RPMI8226 (cell line): ENCODE results near the gene SEZ6L2.
"Not testable (repeated sequence)": the region's sequence is repeated elsewhere in the genome, so short reads cannot be mapped to it uniquely, and the experiment has no call there.

Source experiments
- DNase-seq: peaks from one replicate; pipeline ENCODE4 v3.0.0-alpha.2; 2015

Gene SEZ6L2

GRCh38 chr16:29849505-29849904 lies 49.8 kb downstream of the SEZ6L2 start:
- no peak for DNase-seq

GRCh38 chr16:29848420-29849297 lies 50.7 kb downstream of the SEZ6L2 start:
- peak; percentile 88 for DNase-seq

GRCh38 chr16:29845656-29846055 lies 53.7 kb downstream of the SEZ6L2 start:
- DNase-seq, result no peak

- DNase-seq, result no peak
Measured at GRCh38 chr16:29844575-29845331, 54.6 kb downstream of the SEZ6L2 start.

GRCh38 chr16:29843931-29844330 lies 55.4 kb downstream of the SEZ6L2 start:
- DNase-seq, result no peak

- no peak for DNase-seq
Measured at GRCh38 chr16:29842732-29843346, 56.5 kb downstream of the SEZ6L2 start.

- DNase-seq, result no peak
Measured at GRCh38 chr16:29841631-29842030, 57.7 kb downstream of the SEZ6L2 start.

GRCh38 chr16:29840240-29840639 lies 59.1 kb downstream of the SEZ6L2 start:
- DNase-seq, result no peak

- DNase-seq, result no peak
Measured at GRCh38 chr16:29839822-29840221, 59.5 kb downstream of the SEZ6L2 start.

GRCh38 chr16:29837841-29838240 lies 61.5 kb downstream of the SEZ6L2 start:
- DNase-seq, result no peak

GRCh38 chr16:29836623-29837022 lies 62.7 kb downstream of the SEZ6L2 start:
- no peak for DNase-seq

GRCh38 chr16:29835926-29836325 lies 63.4 kb downstream of the SEZ6L2 start:
- DNase-seq, result no peak

GRCh38 chr16:29834079-29834478 lies 65.3 kb downstream of the SEZ6L2 start:
- no peak for DNase-seq

GRCh38 chr16:29833219-29833618 lies 66.1 kb downstream of the SEZ6L2 start:
- DNase-seq, result not testable (repeated sequence)

GRCh38 chr16:29831490-29831889 lies 67.9 kb downstream of the SEZ6L2 start:
- DNase-seq, result no peak

GRCh38 chr16:29830774-29831173 lies 68.6 kb downstream of the SEZ6L2 start:
- no peak for DNase-seq

GRCh38 chr16:29826342-29826695 lies 73.0 kb downstream of the SEZ6L2 start:
- no peak for DNase-seq

GRCh38 chr16:29825145-29826044 lies 74.0 kb downstream of the SEZ6L2 start:
- peak; percentile 54 for DNase-seq

- no peak for DNase-seq
Measured at GRCh38 chr16:29824589-29825144, 74.7 kb downstream of the SEZ6L2 start.

GRCh38 chr16:29821643-29822115 lies 77.7 kb downstream of the SEZ6L2 start:
- no peak for DNase-seq
